ENCODE measurements around the gene TTR. TPM values are rescaled to one million over a fixed set of nuclear protein-coding genes. Genes with fewer than 3 reads are reported as not detected.

Gene TTR
- total and polyA plus RNA-seq, 2 of the 13 experiments (the other 11 are each of a cell fraction or from before 2014, with no cell fraction given): 91.3 to 496 TPM

GRCh38 chr18:31572368-31572767, 19.3 kb upstream of the TTR start (continued):
- 0 out of 2 replicates have a peak, but pooled peaks have one; percentile 25 for TF ChIP-seq POGK (CRISPR knock-in tag; conservative IDR thresholded peaks at IDR 0.05)

GRCh38 chr18:31573051-31573450, 18.6 kb upstream of the TTR start:
- Histone ChIP-seq H3K36me3 (replicated peaks in 1 of 2; ENCODE audit: control insufficient read depth in 1 of 2, insufficient read depth in 2 of 2, low read length in 2 of 2) (no peaks in the 10 kb centered on the region), H2AFZ (ENCODE audit: low read length) (peak overlapping the region; percentile 70), H4K20me1 (ENCODE audit: insufficient read depth, low read length) (no peaks in the 10 kb centered on the region), H3K79me2 (ENCODE audit: insufficient read depth, low read length) (no peaks in the 10 kb centered on the region), H3K9me3 (ENCODE audit: low read length) (no peaks in the 10 kb centered on the region), H3K9ac (ENCODE audit: insufficient read depth, low read depth, low read length) (0 out of 2 replicates have a peak overlapping the region, but pooled peaks have one; percentile 24), H3K4me3 (replicated peaks in 1 of 3; ENCODE audit: insufficient read depth in 1 of 3, low read depth in 2 of 3, low read length in 3 of 3) (no peak overlapping the region), H3K27ac (ENCODE audit: extremely low read length, insufficient read depth, low read length) (peak overlapping the region; percentile 11), H3K4me2 (ENCODE audit: low read depth, low read length) (peak overlapping the region; percentile 53), H3K4me1 (ENCODE audit: insufficient read depth, low read length) (peaks cover 53% of the 10 kb centered on the region), H3K27me3 (ENCODE audit: control insufficient read depth in 1 of 2, insufficient read depth in 2 of 2, low read length in 2 of 2) (no peaks in the 10 kb centered on the region)
- POLR2A ChIA-PET: interaction anchor here (1.2 to 1.3 kb wide), 3 partner anchors 15 to 38 kb away, joined by 3 to 11 read pairs (median 9); partner anchors contain the start of gene TTR
- CTCF ChIA-PET (ENCODE audit: low intra/inter-chr PET ratio, low total read pairs): no interaction called here
- whole genome bisulfite sequencing (ENCODE audit: low lambda C conversion rate): 12% methylated on average over 3 of the region's 3 CpGs
- ATAC-seq: peak; percentile 78
- FAIRE-seq: peak; percentile 21
- no peak for DNase-seq (ENCODE audit: low spot score)
- intact Hi-C loops (cut with micrococcal nuclease; ENCODE audit: unreplicated experiment): no loop called here
- in situ Hi-C loops (cut with HindIII; ENCODE audit: extremely low pct_ligation_motif_present, low pct_unique_long_range_greater_than_20kb): no loop called here
- no TSS peak for BruUV-seq (replicated peaks)
- 0 out of 2 replicates have a peak, but pooled peaks have one; percentile 26 for TF ChIP-seq KDM1A (CRISPR knock-in tag; IDR thresholded peaks at IDR 0.05)
- no peak for TF ChIP-seq RFX1 (IDR thresholded peaks at IDR 0.05)
- peak; percentile 48; the same call in 1 of the 2 replicates for TF ChIP-seq ZMYM4 (CRISPR knock-in tag; IDR thresholded peaks at IDR 0.05)
- TF ChIP-seq ZBTB40 (IDR thresholded peaks at IDR 0.05): no peak
- no peak for TF ChIP-seq ZBTB40 (CRISPR knock-in tag; IDR thresholded peaks at IDR 0.05)
- TF ChIP-seq ETV6 (CRISPR knock-in tag; conservative IDR thresholded peaks at IDR 0.05): no peak
- 0 out of 2 replicates have a peak, but pooled peaks have one; percentile 27 for TF ChIP-seq ZBTB43 (CRISPR knock-in tag; conservative IDR thresholded peaks at IDR 0.05)
- TF ChIP-seq ZNF160 (CRISPR knock-in tag; IDR thresholded peaks at IDR 0.05): no peak
- no peak for TF ChIP-seq ZNF207 (IDR thresholded peaks at IDR 0.05; ENCODE audit: borderline replicate concordance)
- TF ChIP-seq NR0B2 (CRISPR knock-in tag; IDR thresholded peaks at IDR 0.05): no peak

Measured in HepG2 (cell line).